IMR-90 (cell line): ENCODE results near the gene RBFOX1. TPM values are rescaled to one million over a fixed set of nuclear protein-coding genes. Genes with fewer than 3 reads are reported as not detected.

Experiments used
- ATAC-seq: fragments of 200-7000 bp; cut with Tn5 transposase; 2 replicates; pipeline ENCODE4 v1.9.1; 2020; ENCODE audit warnings: low read depth, mild to moderate bottlenecking, moderate library complexity
- BruUV-seq: library from RNA; stranded (reverse); fragments of 400-500 nt; replicated peaks from 2 replicates; lab custom pipeline; 2021; lab: Mats Ljungman, UMichigan
- CTCF ChIA-PET: fragments of 300-600 bp; formaldehyde crosslinking; extraction: SDS; loops from one replicate; lab custom pipeline; 2021; ENCODE audit warnings: antibody characterized with exemption; lab: Yijun Ruan, JAX
- POLR2A ChIA-PET: fragments of 300-600 bp; sonication (Branson Sonifier 250); formaldehyde crosslinking; loops from one replicate; lab custom pipeline; 2022; ENCODE audit warnings: antibody characterized with exemption; ENCODE audit not compliant: unreplicated experiment; lab: Charles Lee
- DNase-seq: peaks from one replicate; pipeline ENCODE4 v3.0.0; 2013
- H2AFZ ChIP-seq: replicated peaks from 2 replicates; pipeline ENCODE3; 2013; ENCODE audit warnings: low read length, mild to moderate bottlenecking; ENCODE audit not compliant: poor library complexity
- H2AK5ac ChIP-seq: 2 replicates; pipeline ENCODE4 v1.6.1; 2013; ENCODE audit warnings: low read depth, low read length, inconsistent platforms
- H2AK9ac ChIP-seq: replicated peaks from 2 replicates; pipeline ENCODE3; 2013; ENCODE audit warnings: mild to moderate bottlenecking, low read depth, low read length, moderate library complexity; ENCODE audit not compliant: poor library complexity
- H2BK120ac ChIP-seq: 2 replicates; pipeline ENCODE4 v1.6.1; 2013; ENCODE audit warnings: low read depth, low read length, inconsistent platforms
- H2BK15ac ChIP-seq: 3 replicates; pipeline ENCODE4 v1.6.1; 2013; ENCODE audit warnings: low read depth, low read length, inconsistent platforms
- H2BK20ac ChIP-seq: 2 replicates; pipeline ENCODE4 v1.6.1; 2013; ENCODE audit warnings: low read depth, mild to moderate bottlenecking, inconsistent platforms, low read length, moderate library complexity
- H2BK5ac ChIP-seq: 2 replicates; pipeline ENCODE4 v1.6.1; 2013; ENCODE audit warnings: mild to moderate bottlenecking, low read depth, low read length, inconsistent platforms; ENCODE audit not compliant: poor library complexity, severe bottlenecking
- H3K14ac ChIP-seq: replicated peaks from 2 replicates; pipeline ENCODE4 v1.6.1; 2013; ENCODE audit warnings: low read depth, low read length, inconsistent platforms
- H3K18ac ChIP-seq: 2 replicates; pipeline ENCODE4 v1.6.1; 2013; ENCODE audit warnings: low read depth, low read length, control low read depth
- H3K23ac ChIP-seq: 2 replicates; pipeline ENCODE4 v1.6.1; 2013; ENCODE audit warnings: low read depth, low read length, inconsistent platforms
- H3K27ac ChIP-seq: 2 replicates; pipeline ENCODE4 v1.5.1; 2013; ENCODE audit warnings: mild to moderate bottlenecking, control low read depth, low read length; ENCODE audit not compliant: insufficient read depth
- H3K27me3 ChIP-seq: 2 replicates; pipeline ENCODE4 v1.6.1; 2013; ENCODE audit warnings: low read length; ENCODE audit not compliant: control insufficient read depth, insufficient read depth
- H3K36me3 ChIP-seq: 2 replicates; pipeline ENCODE4 v1.6.1; 2013; ENCODE audit warnings: low read length, mixed read lengths; ENCODE audit not compliant: control insufficient read depth, insufficient read depth
- H3K4ac ChIP-seq: 2 replicates; pipeline ENCODE4 v1.6.1; 2013; ENCODE audit warnings: low read depth, low read length, inconsistent platforms
- H3K4me1 ChIP-seq: 2 replicates; pipeline ENCODE4 v1.6.1; 2013; ENCODE audit warnings: low read length, mixed read lengths; ENCODE audit not compliant: control insufficient read depth, insufficient read depth
- H3K4me2 ChIP-seq: 2 replicates; pipeline ENCODE4 v1.6.1; 2013; ENCODE audit warnings: low read depth, mild to moderate bottlenecking, control low read depth, low read length, moderate library complexity
- H3K4me3 ChIP-seq: 2 replicates; pipeline ENCODE4 v1.5.1; 2013; ENCODE audit warnings: low read depth, mild to moderate bottlenecking, control low read depth, low read length, moderate library complexity; ENCODE audit not compliant: insufficient read depth
- H3K56ac ChIP-seq: 2 replicates; pipeline ENCODE4 v1.6.1; 2013; ENCODE audit warnings: low read length, inconsistent platforms; ENCODE audit not compliant: insufficient read depth; ENCODE audit errors: extremely low read depth
- H3K79me1 ChIP-seq, 2 experiments: 2 replicates each; pipeline ENCODE4 v1.6.1; 2013; ENCODE audit warnings: low read length in 2 of 2, inconsistent platforms in 1 of 2, low read depth in 1 of 2
- H3K9ac ChIP-seq: 2 replicates; pipeline ENCODE4 v1.6.1; 2013; ENCODE audit warnings: low read depth, low read length, control low read depth
- H3K9me1 ChIP-seq: 2 replicates; pipeline ENCODE4 v1.6.1; 2013; ENCODE audit warnings: low read length, inconsistent platforms; ENCODE audit not compliant: insufficient read depth
- H3K9me3 ChIP-seq: 2 replicates; pipeline ENCODE4 v1.6.1; 2013; ENCODE audit warnings: low read length; ENCODE audit not compliant: control insufficient read depth, insufficient read depth
- H4K20me1 ChIP-seq: 2 replicates; pipeline ENCODE4 v1.6.1; 2013; ENCODE audit warnings: low read length, inconsistent platforms; ENCODE audit not compliant: insufficient read depth
- H4K5ac ChIP-seq: 2 replicates; pipeline ENCODE4 v1.6.1; 2013; ENCODE audit warnings: mild to moderate bottlenecking, low read depth, low read length, control low read depth
- H4K8ac ChIP-seq, 2 experiments: 2 replicates each; pipeline ENCODE4 v1.6.1; 2013; ENCODE audit warnings: low read depth in 2 of 2, low read length in 2 of 2, control low read depth in 1 of 2, inconsistent platforms in 1 of 2
- H4K91ac ChIP-seq: 2 replicates; pipeline ENCODE4 v1.6.1; 2013; ENCODE audit warnings: low read depth, low read length, inconsistent platforms; ENCODE audit not compliant: insufficient read depth
- CEBPB ChIP-seq: IDR thresholded peaks from 2 replicates; pipeline ENCODE4 v1.6.1; 2012; ENCODE audit warnings: low read depth, low read length, improper control_type of control experiment
- FOS ChIP-seq: fragments of 150-350 bp; IDR thresholded peaks from 2 replicates; pipeline ENCODE4 v1.6.1; 2016; ENCODE audit warnings: low read depth, low read length
- MAFK ChIP-seq: IDR thresholded peaks from 2 replicates; pipeline ENCODE4 v1.6.1; 2012; ENCODE audit warnings: low read depth, low read length, improper control_type of control experiment
- NFE2L2 ChIP-seq: fragments of 150-350 bp; IDR thresholded peaks from 2 replicates; pipeline ENCODE4 v1.6.1; 2016; ENCODE audit warnings: low read depth, mild to moderate bottlenecking, low read length
- RAD21 ChIP-seq: IDR thresholded peaks from 2 replicates; pipeline ENCODE4 v1.6.1; 2012; ENCODE audit warnings: low read length, improper control_type of control experiment
- SMC3 ChIP-seq: fragments of 150-350 bp; IDR thresholded peaks from 2 replicates; pipeline ENCODE4 v1.6.1; 2016; ENCODE audit warnings: low read depth, mild to moderate bottlenecking, antibody characterized with exemption, low read length, moderate library complexity
- WGBS, 2 experiments: methylation state at CpG; one replicate each; pipeline versions ENCODE4 v1.1.5 to v1.1.7; 2013; ENCODE audit warnings: missing lambda C conversion rate in 2 of 2; ENCODE audit not compliant: insufficient read length in 1 of 2; ENCODE audit errors: extremely low coverage in 2 of 2; 5-methylcytosine and 5-hydroxymethylcytosine counted together
- dilution Hi-C: fragments of 300-500 bp; cut with HindIII; formaldehyde crosslinking; loops from one replicate; pipeline ENCODE4 v1.14.3; 2018; ENCODE audit warnings: low sequenced_read_pairs; ENCODE audit not compliant: unreplicated experiment
- in situ Hi-C: fragments of 300-500 bp; cut with MboI; formaldehyde crosslinking; loops from 3 replicates; pipeline ENCODE4 v1.14.3; 2019; ENCODE audit warnings: low sequenced_read_pairs, inconsistent platforms, mixed read lengths
- intact Hi-C: fragments of 100-400 bp; cut with micrococcal nuclease; formaldehyde crosslinking; loops from 2 replicates; pipeline ENCODE4 v1.10.0; 2022
- polyA plus RNA-seq, 3 experiments: library from polyadenylated mRNA; depleted of rRNA; stranded (reverse); fragments of >200 nt; gene quantifications; 2 replicates each; pipeline ENCODE4 v1.2.3, GENCODE V29; 2012; ENCODE audit warnings: low replicate concordance in 1 of 3
- total RNA-seq: library from RNA; depleted of rRNA; stranded (reverse); fragments of >200 nt; gene quantifications from 2 replicates; pipeline ENCODE4 v1.2.3, GENCODE V29; 2012

Gene RBFOX1
- total and polyA plus RNA-seq, 2 of the 4 experiments (the other 2 are of a cell fraction): not detected

DNA sequence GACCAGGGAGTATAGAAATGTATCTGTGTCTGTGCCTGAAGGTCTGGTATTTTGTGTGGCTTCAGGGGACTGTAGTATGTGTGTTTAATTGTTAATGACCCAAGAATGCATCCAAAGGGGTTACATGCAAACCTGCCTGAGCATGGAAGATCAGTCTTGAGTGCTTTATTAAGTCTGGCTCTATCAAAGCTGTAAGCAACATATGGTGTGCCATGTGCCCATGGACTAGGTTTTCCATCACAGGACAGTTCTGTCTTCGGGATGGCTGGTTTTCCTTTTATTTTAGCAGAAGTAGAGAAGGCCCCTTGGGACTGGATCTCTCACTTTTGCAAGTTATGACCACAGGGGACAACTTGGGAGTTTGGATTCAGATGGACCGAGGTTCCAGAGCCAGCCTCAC lies 18.2 kb downstream of the RBFOX1 start:
- TF ChIP-seq MAFK (no peak), RAD21 (no peak), SMC3 (no peak), CEBPB (no peak), FOS (no peak), NFE2L2 (no peak)
- BruUV-seq: no TSS peak
- peaks cover 10% of the 10 kb centered on the region for H3K9me3 ChIP-seq
- intact Hi-C loops: no loop called here
- H4K8ac ChIP-seq: no peak overlapping the region
- H3K9me1 ChIP-seq: no peaks in the 10 kb centered on the region
- H3K27ac ChIP-seq: no peak overlapping the region
- no peak overlapping the region for H4K5ac ChIP-seq
- H3K36me3 ChIP-seq: no peaks in the 10 kb centered on the region
- no peaks in the 10 kb centered on the region for H3K27me3 ChIP-seq
- no peak overlapping the region for H2BK20ac ChIP-seq
- H2AK5ac ChIP-seq: no peak overlapping the region
- H4K91ac ChIP-seq: no peak overlapping the region
- no peak overlapping the region for H3K4me3 ChIP-seq
- no CpG with 5 or more reads among the region's 2 CpGs for WGBS, 2 experiments
- H3K9ac ChIP-seq: no peak overlapping the region
- dilution Hi-C loops: no loop called here
- H3K14ac ChIP-seq: no peak overlapping the region
- H2BK5ac ChIP-seq: no peak overlapping the region
- ATAC-seq: no peak
- H2AFZ ChIP-seq: no peak overlapping the region
- no peak overlapping the region for H3K18ac ChIP-seq
- CTCF ChIA-PET: no interaction called here
- H3K56ac ChIP-seq: no peak overlapping the region
- H2AK9ac ChIP-seq: no peak overlapping the region
- no peak overlapping the region for H2BK120ac ChIP-seq
- in situ Hi-C loops: no loop called here
- no peak for DNase-seq
- no peaks in the 10 kb centered on the region for H3K79me1 ChIP-seq
- POLR2A ChIA-PET: no interaction called here
- H3K4me2 ChIP-seq: no peak overlapping the region
- H3K23ac ChIP-seq: no peak overlapping the region
- H3K4ac ChIP-seq: no peak overlapping the region
- H3K4me1 ChIP-seq: no peaks in the 10 kb centered on the region
- no peak overlapping the region for H2BK15ac ChIP-seq
- no peaks in the 10 kb centered on the region for H4K20me1 ChIP-seq
